ENCODE data around the gene CYTH4.

Gene CYTH4

DNA sequence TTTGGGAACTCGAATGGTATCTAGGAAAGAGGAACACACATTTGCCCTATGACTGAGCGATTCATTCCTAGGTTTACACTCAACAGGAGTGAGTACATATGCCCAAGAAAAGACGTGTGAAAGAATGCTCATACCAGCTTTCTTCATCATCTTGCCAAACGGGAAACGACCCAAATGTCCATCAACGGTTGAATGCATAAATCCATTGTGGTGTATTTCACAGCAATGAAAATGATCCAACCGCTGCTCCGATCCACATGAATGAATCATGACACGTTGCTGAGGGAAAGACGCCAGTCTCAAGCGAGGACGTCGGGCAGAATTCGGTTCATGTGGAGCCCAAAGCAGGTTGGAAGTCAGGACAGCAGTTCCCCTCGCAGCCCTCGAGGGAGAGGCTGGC is 71.5 kb downstream of the CYTH4 start:
- no peak for DNase-seq

DNA sequence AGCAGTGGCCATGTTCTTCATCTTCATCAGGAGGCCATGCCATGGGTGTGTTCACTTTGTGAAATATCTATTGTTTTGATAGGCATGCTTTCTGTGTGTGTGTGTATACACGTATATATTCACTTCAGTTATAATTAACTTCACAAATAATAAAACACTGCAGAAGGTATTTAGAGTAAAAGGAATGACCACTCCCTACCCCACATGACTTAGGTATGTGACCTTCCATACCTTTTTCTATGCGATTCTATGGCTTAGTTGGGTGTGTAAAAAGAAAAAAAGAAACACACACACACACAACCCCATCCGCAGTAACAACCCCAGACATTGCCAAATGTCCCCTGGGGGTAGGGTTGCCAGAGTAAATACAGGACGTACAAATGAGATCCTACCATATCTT is 72.0 kb downstream of the CYTH4 start:
- no peak for DNase-seq

DNA sequence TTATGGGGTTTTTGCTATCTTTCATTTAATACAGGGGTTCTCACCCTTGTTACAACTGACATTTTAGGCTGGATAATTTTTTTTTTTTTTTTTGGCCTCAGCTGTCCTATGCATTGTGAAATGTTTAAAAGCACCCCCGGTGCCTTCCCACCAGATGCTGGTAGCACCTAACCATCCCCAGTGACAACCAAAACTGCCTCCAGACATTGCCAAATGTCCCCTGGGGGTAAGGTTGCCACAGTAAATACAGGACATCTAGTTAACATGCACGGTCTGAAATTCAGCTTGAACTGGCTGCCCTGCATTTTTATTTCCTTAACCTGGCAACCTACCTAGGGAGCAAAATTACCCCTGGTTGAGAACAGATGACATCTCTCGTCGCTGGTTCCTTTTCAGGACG is 72.4 kb downstream of the CYTH4 start:
- no peak for DNase-seq

DNA sequence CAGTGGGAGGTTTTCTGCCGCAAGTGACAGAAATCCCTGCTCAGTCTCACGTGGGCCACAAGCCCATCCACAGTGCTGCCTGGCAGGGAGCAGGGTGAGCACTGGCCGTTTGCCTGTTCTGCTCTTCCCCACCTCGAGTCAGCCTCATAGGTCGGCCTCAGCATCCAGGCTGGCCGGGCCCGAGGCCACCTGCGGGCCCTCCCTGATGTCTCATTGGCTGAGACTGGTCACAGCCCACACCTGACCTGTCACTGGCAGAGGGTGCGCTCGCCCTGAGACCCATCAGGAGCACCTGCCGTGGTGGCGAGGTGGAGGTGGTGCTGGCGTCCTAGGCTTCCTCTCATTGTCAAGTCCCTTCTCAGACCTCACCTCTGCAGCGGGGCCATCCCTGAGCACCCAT is 72.9 kb downstream of the CYTH4 start:
- DNase-seq: no peak

DNA sequence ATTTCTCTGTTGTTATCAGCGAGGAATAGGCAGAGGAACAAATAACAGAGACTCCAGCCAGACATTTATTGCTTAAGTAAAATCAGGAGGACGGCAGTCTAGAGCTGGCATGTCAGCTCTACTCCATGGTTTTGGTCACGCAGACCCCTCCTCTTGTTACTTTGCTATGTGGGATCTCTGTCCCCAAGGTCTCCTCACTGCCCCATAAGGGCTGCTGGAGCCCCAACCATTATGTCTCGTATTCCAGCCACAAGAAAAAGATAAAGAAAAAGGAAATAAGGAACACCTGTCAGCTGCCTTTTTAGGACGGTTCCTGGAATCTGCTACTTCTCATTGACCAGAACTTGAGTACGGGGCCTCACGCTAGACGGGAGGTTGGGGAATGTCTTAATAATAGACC is 74.6 kb downstream of the CYTH4 start:
- DNase-seq: no peak

DNA sequence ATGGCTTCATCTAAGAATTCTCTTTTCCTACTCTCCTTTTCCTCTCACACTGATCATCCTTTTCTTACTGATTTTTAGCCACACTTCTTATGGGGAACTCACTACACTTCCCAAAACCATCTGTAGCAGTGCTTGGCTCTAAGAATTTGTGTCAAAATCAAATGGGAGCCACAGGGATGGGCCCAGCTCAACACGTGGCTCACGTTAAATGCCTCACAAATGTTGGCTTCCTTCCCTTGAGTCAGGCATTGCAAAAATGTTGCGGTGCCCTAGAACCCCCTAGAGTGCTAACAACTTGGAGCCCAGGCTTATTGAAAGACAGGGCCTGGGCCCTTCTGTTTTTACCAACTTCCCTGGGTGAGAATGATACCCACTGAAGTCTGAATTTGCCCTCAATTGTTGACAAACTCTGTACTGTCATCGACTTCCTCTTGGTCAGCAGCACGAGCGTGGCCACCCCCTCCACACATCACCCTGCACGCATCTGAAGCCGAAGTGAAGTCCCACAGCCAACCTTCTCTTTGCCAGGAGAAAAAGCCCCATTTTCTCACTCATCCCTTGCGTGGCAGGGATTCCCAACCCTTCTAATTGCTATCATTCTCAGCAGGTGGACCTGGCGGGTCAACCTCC is 75.3 kb downstream of the CYTH4 start:
- DNase-seq: no peak

DNA sequence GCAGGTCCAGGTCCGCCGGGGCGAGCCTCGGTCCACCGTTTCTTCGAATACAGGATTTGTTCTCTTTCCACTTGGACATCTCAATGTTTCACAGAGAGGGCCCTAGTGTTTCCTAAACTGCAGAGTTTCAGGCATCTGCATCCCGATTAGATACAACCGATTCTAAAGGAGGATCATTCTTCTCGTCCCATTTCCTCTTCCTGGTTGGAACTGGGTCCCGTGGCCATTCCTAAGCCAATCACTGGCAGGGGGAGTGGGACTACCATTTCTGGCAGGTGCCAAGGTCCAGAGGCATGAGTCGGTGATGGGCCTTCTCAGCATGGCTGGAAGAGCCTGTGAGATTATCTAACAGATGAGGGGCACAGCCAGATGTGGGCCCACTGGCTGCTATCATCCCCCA is 76.1 kb downstream of the CYTH4 start:
- no peak for DNase-seq

DNA sequence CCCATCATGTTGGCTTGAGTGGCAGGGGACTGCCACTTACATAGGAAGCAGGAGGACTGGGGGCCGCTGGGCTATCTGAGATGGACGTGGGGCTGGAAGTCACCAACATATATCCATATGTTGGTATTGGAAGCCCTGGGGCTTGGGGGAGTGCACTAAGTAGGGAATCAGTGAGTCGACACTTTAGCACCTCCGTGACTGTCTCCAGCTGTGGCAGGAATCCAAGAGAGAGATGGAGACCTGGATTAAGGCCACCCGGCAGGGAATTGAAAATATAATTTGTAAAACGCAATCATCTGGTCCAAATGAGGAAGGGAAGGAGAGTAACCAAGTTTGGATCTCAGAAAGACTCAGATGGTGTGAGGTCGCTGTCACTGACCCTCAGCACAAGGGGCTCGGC is 76.6 kb downstream of the CYTH4 start:
- no peak for DNase-seq

DNA sequence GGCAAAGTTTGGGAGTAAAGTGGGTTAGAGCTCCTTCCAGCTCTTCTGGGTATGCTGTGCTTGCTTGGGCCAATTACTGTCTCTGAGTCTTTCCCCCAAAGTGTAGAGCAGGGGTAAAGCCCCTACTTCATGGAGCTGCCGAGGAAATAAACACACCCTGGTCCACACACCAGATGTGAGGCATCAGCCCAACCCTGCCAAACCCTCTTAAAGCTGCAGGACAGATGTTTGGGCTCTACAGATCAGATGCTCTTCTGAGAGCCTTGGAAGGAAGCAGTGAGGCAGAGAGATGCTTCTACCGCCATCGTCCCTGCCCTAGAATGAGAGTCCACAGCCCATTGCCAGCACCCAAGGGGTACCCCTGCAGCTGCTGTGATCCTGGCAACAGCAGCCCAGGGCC is 80.3 kb downstream of the CYTH4 start:
- no peak for DNase-seq

DNA sequence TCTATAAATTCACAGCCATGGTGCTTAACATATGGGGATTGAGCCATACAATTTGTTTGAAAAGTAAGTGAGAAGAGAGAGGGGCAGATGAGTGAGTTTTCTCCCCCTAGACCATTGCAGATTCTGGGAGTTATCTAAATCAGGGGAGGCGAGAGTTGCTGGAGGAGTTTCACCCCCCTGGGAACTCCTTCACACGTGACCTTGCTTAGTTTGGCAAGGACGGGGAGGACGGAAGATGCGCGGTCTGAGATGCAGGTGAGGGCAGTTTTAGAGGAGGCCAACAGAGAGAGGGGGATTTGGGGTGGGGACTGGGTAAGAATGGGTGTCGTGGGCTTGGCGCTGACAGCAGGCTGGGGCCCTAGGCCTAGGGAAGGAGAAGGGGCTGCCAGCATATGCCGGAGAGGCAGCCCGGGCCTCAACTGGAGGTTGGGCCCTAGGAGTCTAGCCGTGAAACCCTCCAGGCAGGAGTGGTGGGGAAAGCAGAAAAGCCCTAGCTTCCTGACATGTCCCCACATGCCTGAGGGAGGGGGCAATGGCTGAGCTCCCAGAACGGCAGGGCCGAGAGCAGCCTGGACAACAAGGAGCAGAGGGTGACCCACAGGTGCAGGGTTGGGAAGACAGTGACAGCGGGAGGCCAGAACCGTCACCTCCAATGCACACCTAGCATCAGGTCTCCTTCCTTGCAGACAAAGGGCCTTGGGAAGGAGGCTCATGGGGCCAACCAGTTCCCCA is 81.1 kb downstream of the CYTH4 start:
- no peak for DNase-seq
